Liver (tissue), 9 donors: ENCODE results near the gene INTS1. TPM values are rescaled to one million over a fixed set of nuclear protein-coding genes. Genes with fewer than 3 reads are reported as not detected.

Source experiments
- DNase-seq: peaks from one replicate; pipeline ENCODE4 v3.0.0-alpha.2; 2017; ENCODE audit warnings: low spot score
- H3K27ac ChIP-seq, 2 donors: one replicate each; pipeline ENCODE4 v1.7.0; 2013; ENCODE audit warnings: inconsistent platforms in 2 of 2, low read length in 2 of 2, control low read depth in 1 of 2, low read depth in 1 of 2, mild to moderate bottlenecking in 1 of 2
- H3K27me3 ChIP-seq, 4 donors: one replicate each; pipeline versions ENCODE4 v1.6.1 to v1.7.0; 2013; ENCODE audit warnings: low read length in 3 of 4, inconsistent platforms in 1 of 4, mild to moderate bottlenecking in 1 of 4, moderate library complexity in 1 of 4; ENCODE audit not compliant: control insufficient read depth in 4 of 4, insufficient read depth in 4 of 4
- H3K36me3 ChIP-seq, 4 donors: one replicate each; pipeline versions ENCODE4 v1.6.1 to v1.7.0; 2013; ENCODE audit warnings: low read length in 3 of 4, mild to moderate bottlenecking in 3 of 4, low read depth in 1 of 4, moderate library complexity in 1 of 4; ENCODE audit not compliant: control insufficient read depth in 4 of 4, insufficient read depth in 3 of 4
- H3K4me1 ChIP-seq, 4 donors: one replicate each; pipeline versions ENCODE4 v1.6.1 to v1.7.0; 2013; ENCODE audit warnings: low read length in 3 of 4, mild to moderate bottlenecking in 3 of 4, moderate library complexity in 1 of 4; ENCODE audit not compliant: control insufficient read depth in 4 of 4, insufficient read depth in 4 of 4
- H3K4me3 ChIP-seq, 3 donors: one replicate each; pipeline versions ENCODE4 v1.6.1 to v1.7.0; 2013; ENCODE audit warnings: low read length in 3 of 3, control low read depth in 1 of 3, low read depth in 1 of 3, mild to moderate bottlenecking in 1 of 3
- H3K9ac ChIP-seq, 2 donors: one replicate each; pipeline ENCODE4 v1.7.0; 2013; ENCODE audit warnings: low read length in 2 of 2, mild to moderate bottlenecking in 2 of 2, moderate library complexity in 2 of 2, control low read depth in 1 of 2, low read depth in 1 of 2
- H3K9me3 ChIP-seq, 4 donors: one replicate each; pipeline versions ENCODE4 v1.6.1 to v1.7.0; 2013; ENCODE audit warnings: low read length in 3 of 4; ENCODE audit not compliant: control insufficient read depth in 4 of 4
- ATF3 ChIP-seq: IDR thresholded peaks from 2 replicates; pipeline ENCODE4 v1.6.1; 2016; ENCODE audit warnings: antibody characterized with exemption
- CTCF ChIP-seq: fragments of 150-350 bp; IDR thresholded peaks from 2 replicates; pipeline ENCODE4 v1.5.1; 2017; ENCODE audit warnings: improper control_type of control experiment, low read depth, low read length; ENCODE audit not compliant: missing input control
- FOXA2 ChIP-seq: IDR thresholded peaks from 2 replicates; pipeline ENCODE4 v1.6.1; 2016; ENCODE audit warnings: antibody characterized with exemption
- GABPA ChIP-seq, 2 donors: IDR thresholded peaks in 1 of 2; conservative IDR thresholded peaks in 1 of 2; 2 replicates each; pipeline ENCODE4 v1.6.1; 2016; ENCODE audit warnings: antibody characterized with exemption in 2 of 2, mild to moderate bottlenecking in 1 of 2, moderate library complexity in 1 of 2
- HNF4A ChIP-seq, 2 donors: conservative IDR thresholded peaks; 2 replicates each; pipeline ENCODE4 v1.6.1; 2016; ENCODE audit warnings: antibody characterized with exemption in 2 of 2, mild to moderate bottlenecking in 2 of 2
- HNF4G ChIP-seq: IDR thresholded peaks from 2 replicates; pipeline ENCODE4 v1.6.1; 2016; ENCODE audit warnings: antibody characterized with exemption
- JUND ChIP-seq, 2 donors: IDR thresholded peaks; 2 replicates each; pipeline ENCODE4 v1.6.1; 2016; ENCODE audit warnings: antibody characterized with exemption in 2 of 2
- MAX ChIP-seq: IDR thresholded peaks from 2 replicates; pipeline ENCODE4 v1.6.1; 2016; ENCODE audit warnings: antibody characterized with exemption
- NR2F2 ChIP-seq: IDR thresholded peaks from 2 replicates; pipeline ENCODE4 v1.6.1; 2016; ENCODE audit warnings: antibody characterized with exemption
- REST ChIP-seq: IDR thresholded peaks from 2 replicates; pipeline ENCODE4 v1.6.1; 2016; ENCODE audit warnings: antibody characterized with exemption, mild to moderate bottlenecking
- SP1 ChIP-seq: IDR thresholded peaks from 2 replicates; pipeline ENCODE4 v1.6.1; 2018; ENCODE audit warnings: antibody characterized with exemption, mild to moderate bottlenecking
- TAF1 ChIP-seq: conservative IDR thresholded peaks from 2 replicates; pipeline ENCODE4 v1.6.1; 2016; ENCODE audit warnings: antibody characterized with exemption, mild to moderate bottlenecking
- YY1 ChIP-seq: IDR thresholded peaks from 2 replicates; pipeline ENCODE4 v1.6.1; 2016; ENCODE audit warnings: antibody characterized with exemption, mild to moderate bottlenecking
- WGBS: extraction: QIAGEN DNeasy Blood & Tissue Kit; methylation state at CpG from one replicate; pipeline ENCODE4 v1.1.7; 2013; 5-methylcytosine and 5-hydroxymethylcytosine counted together
- polyA plus RNA-seq, 2 donors: library from polyadenylated mRNA; stranded (reverse) in 1 of 2; unstranded in 1 of 2; fragments of 200-250 nt in 1 of 2; fragments of >200 nt in 1 of 2; fragmentation: Nextera tagmentation in 1 of 2; extraction: Ambion mirVana in 1 of 2; gene quantifications; one replicate each; pipeline versions ENCODE4 v1.2.1 to v1.2.3, GENCODE V29; 2013 to 2015
- total RNA-seq, 2 donors: library from RNA; depleted of rRNA; stranded (reverse); fragments of >200 nt; gene quantifications; one replicate each; pipeline ENCODE4 v1.2.3, GENCODE V29; 2014
- TF ChIP-seq, protein P1 (sequence below): IDR thresholded peaks from 2 replicates; pipeline ENCODE4 v1.6.1; 2016; ENCODE audit warnings: antibody characterized with exemption
- donor health status: healthy.
- donor health status: healthy.
- donor health status: healthy.
- donor health status: healthy.
- donor health status: healthy.

The INTS1 gene
- total and polyA plus RNA-seq, 4 donors, result 14.6 to 37.9 (median 30.7) TPM

DNA sequence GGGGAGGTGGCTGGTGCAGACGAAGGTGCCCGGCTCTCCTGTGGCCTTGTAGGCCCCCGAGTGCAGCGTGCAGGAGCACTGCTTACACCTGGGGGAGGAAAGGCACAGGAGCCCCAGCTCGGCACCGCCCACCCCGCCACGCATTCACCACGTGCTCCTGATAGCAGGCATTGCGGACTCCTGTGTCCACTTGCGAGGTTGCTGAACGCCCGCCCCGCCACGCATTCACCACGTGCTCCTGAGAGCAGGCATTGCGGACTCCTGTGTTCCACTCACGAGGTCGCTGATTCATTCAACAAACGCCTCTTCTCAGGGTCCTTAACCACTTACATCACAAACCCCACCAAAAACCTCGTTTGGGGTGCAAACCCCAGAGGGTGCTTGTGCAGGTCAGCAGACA is 58.8 kb downstream of the INTS1 start:
- 96% methylated on average over 21 of the region's 21 CpGs for WGBS
- H3K4me3 ChIP-seq, result no peak overlapping the region
- H3K9me3 ChIP-seq, result no peaks in the 10 kb centered on the region
- DNase-seq, result no peak
- TF ChIP-seq ATF3 (no peak), GABPA (IDR thresholded peaks at IDR 0.05 in 1 of 2, conservative IDR thresholded peaks at IDR 0.05 in 1 of 2) (no peak)
- H3K27ac ChIP-seq, result no peak overlapping the region
- H3K27me3 ChIP-seq, result no peaks in the 10 kb centered on the region
- H3K36me3 ChIP-seq, result peaks cover 0 to 4% (median 0%) of the 10 kb centered on the region in 4 donors
- H3K9ac ChIP-seq, result no peak overlapping the region
- peaks cover 0 to 3% (median 0%) of the 10 kb centered on the region in 4 donors for H3K4me1 ChIP-seq

GRCh38 chr7:1444925-1445322 is 59.3 kb downstream of the INTS1 start:
- no peaks in the 10 kb centered on the region for H3K27me3 ChIP-seq
- no peak overlapping the region for H3K9ac ChIP-seq
- no peaks in the 10 kb centered on the region for H3K9me3 ChIP-seq
- peaks cover 0 to 4% (median 0%) of the 10 kb centered on the region in 4 donors for H3K36me3 ChIP-seq
- TF ChIP-seq REST (no peak), TAF1 (no peak), HNF4G (no peak), NR2F2 (no peak), FOXA2 (no peak), JUND (IDR thresholded peaks at IDR 0.05) (no peak), GABPA (IDR thresholded peaks at IDR 0.05 in 1 of 2, conservative IDR thresholded peaks at IDR 0.05 in 1 of 2) (no peak), MAX (no peak), YY1 (no peak)
- TF ChIP-seq, protein P1, sequence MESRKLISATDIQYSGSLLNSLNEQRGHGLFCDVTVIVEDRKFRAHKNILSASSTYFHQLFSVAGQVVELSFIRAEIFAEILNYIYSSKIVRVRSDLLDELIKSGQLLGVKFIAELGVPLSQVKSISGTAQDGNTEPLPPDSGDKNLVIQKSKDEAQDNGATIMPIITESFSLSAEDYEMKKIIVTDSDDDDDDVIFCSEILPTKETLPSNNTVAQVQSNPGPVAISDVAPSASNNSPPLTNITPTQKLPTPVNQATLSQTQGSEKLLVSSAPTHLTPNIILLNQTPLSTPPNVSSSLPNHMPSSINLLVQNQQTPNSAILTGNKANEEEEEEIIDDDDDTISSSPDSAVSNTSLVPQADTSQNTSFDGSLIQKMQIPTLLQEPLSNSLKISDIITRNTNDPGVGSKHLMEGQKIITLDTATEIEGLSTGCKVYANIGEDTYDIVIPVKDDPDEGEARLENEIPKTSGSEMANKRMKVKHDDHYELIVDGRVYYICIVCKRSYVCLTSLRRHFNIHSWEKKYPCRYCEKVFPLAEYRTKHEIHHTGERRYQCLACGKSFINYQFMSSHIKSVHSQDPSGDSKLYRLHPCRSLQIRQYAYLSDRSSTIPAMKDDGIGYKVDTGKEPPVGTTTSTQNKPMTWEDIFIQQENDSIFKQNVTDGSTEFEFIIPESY, result no peak
- H3K27ac ChIP-seq, result no peak overlapping the region
- 93% methylated on average over 24 of the region's 24 CpGs for WGBS
- no peak overlapping the region for H3K4me3 ChIP-seq
- H3K4me1 ChIP-seq, result peaks cover 0 to 3% (median 0%) of the 10 kb centered on the region in 4 donors
- DNase-seq, result no peak

GRCh38 chr7:1444214-1444924 is 59.8 kb downstream of the INTS1 start:
- H3K27me3 ChIP-seq, result no peaks in the 10 kb centered on the region
- 97% methylated on average over 45 of the region's 45 CpGs for WGBS
- H3K9ac ChIP-seq, result no peak overlapping the region
- no peak overlapping the region for H3K27ac ChIP-seq
- H3K4me1 ChIP-seq, result peaks cover 0 to 3% (median 0%) of the 10 kb centered on the region in 4 donors
- H3K9me3 ChIP-seq, result no peaks in the 10 kb centered on the region
- H3K36me3 ChIP-seq, result peaks cover 0 to 4% (median 0%) of the 10 kb centered on the region in 4 donors
- no peak overlapping the region for H3K4me3 ChIP-seq
- DNase-seq, result no peak
- TF ChIP-seq TAF1 (no peak), HNF4A (conservative IDR thresholded peaks at IDR 0.05) (no peak), JUND (IDR thresholded peaks at IDR 0.05) (no peak), NR2F2 (no peak), MAX (no peak), HNF4G (no peak), SP1 (no peak), FOXA2 (no peak), REST (no peak), CTCF (no peak)
